Measurements from ENCODE around the gene CTSC.

The CTSC gene

DNA sequence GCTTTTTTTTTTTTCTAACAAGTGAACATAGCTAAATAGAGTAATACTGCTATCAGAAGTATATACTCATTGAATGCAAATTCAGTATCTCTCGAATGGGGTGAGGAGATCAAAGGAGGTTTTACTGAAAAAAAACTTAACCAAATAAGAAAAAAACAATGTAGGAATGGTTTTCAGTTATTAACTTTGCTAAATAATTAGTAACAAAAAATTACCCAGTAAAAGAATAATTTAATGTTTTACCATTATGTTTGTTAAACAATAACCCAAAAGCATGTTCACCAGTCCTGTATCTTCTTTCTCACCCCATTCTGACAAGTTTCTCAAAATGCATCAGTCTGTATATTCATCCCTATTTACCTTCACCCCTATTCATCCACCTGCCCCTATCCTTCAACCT, 22.6 kb upstream of the CTSC start:
- no peak for DNase-seq (ENCODE audit: low read depth)
- H3K4me3 ChIP-seq (ENCODE audit: low read length): no peak overlapping the region
- TF ChIP-seq, protein P1, sequence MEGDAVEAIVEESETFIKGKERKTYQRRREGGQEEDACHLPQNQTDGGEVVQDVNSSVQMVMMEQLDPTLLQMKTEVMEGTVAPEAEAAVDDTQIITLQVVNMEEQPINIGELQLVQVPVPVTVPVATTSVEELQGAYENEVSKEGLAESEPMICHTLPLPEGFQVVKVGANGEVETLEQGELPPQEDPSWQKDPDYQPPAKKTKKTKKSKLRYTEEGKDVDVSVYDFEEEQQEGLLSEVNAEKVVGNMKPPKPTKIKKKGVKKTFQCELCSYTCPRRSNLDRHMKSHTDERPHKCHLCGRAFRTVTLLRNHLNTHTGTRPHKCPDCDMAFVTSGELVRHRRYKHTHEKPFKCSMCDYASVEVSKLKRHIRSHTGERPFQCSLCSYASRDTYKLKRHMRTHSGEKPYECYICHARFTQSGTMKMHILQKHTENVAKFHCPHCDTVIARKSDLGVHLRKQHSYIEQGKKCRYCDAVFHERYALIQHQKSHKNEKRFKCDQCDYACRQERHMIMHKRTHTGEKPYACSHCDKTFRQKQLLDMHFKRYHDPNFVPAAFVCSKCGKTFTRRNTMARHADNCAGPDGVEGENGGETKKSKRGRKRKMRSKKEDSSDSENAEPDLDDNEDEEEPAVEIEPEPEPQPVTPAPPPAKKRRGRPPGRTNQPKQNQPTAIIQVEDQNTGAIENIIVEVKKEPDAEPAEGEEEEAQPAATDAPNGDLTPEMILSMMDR (conservative IDR thresholded peaks at IDR 0.05; ENCODE audit: low read depth, low read length): no peak

DNA sequence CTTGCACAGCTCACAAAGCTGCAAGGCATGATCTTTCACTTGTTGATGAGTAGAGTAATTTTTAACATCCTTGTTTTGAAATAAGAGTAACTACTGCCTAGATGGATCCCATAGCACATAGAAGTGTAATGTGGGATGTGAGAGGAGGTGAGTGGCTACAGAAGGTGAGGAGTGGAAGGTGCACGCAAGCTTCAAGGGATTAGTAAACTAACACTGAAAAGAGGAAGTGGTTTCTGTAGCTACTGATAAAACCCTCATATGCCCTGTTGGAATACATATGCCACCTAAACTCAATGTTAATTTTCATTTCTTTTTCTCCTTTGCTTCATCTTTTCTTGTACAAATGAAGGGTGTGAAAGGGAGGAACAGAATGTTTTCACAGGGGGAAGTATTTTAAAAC, 22.0 kb upstream of the CTSC start:
- TF ChIP-seq, protein P1 (conservative IDR thresholded peaks at IDR 0.05; ENCODE audit: low read depth, low read length): no peak
- no peak overlapping the region for H3K4me3 ChIP-seq (ENCODE audit: low read length)
- no peak for DNase-seq (ENCODE audit: low read depth)

DNA sequence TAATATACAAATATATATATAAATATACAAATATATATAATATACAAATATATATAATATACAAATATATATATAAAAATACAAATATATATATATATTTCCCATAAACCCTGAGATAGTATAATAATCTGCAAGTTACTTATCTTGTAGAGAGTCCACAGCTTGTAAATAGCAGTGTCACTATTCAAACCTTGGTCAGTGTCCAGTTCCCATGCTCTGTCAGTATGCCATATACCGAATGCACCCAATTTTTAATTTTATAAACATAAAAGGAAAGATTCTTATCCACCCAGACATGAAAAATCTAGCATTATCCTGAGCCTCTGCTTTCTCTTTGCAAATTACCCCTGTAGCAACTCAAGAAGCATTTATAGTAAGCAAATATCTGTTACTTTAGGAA, 21.6 kb upstream of the CTSC start:
- TF ChIP-seq, protein P1 (conservative IDR thresholded peaks at IDR 0.05; ENCODE audit: low read depth, low read length): no peak
- DNase-seq (ENCODE audit: low read depth): no peak
- H3K4me3 ChIP-seq (ENCODE audit: low read length): no peak overlapping the region

DNA sequence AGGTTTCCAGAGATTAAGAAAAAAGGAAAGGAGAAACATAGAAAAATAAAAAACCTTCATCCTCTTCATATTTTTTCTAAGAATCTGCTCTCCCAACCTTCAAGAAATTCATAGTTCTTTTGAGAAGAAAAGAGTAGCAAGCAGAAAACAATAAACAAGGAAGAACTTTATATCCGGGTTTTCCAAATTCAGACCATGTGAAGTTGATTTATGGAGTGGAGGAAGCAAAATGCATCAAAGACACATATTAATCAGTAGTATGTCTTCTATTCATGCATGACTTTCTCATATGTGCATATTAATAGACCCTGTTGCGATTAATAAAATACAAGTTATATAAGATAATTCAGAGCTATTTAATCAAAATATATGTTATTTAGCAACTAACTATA, 20.5 kb upstream of the CTSC start:
- no peak for DNase-seq (ENCODE audit: low read depth)
- TF ChIP-seq, protein P1 (conservative IDR thresholded peaks at IDR 0.05; ENCODE audit: low read depth, low read length): no peak
- H3K4me3 ChIP-seq (ENCODE audit: low read length): no peak overlapping the region

DNA sequence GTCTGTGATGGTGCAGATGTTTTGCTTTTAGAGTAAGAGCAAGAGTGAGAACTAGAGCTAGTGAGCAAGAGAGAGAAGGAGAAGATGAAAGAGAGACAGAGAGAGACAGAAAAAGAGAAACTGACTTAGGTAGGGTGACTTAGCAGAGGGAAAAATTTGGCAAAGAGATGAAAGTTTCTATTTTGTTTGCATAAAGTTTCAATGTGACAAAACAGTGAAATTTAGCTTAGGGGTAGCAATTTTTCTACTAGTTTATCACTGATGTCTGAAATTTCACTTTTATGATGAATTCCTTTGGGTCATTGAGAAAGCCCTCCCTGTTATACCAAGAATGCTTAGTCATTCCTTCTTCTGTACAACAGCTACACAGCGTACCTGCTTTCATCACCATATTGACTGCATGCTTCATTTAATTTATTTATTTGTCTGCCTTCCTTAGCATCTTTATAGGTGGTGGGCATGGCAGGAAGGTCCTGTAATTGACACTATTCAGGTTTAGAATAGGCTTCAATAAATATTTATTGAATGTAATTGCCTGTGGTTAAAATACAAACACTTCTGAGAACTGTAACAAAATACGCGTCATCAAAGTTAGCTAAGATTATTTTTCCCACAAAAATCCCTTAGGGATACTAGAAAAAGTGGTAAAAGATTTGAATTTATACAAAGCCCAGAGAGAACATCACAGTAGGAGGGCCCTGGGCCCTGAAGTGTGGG, 19.9 kb upstream of the CTSC start:
- no peak for DNase-seq (ENCODE audit: low read depth)
- no peak overlapping the region for H3K4me3 ChIP-seq (ENCODE audit: low read length)
- TF ChIP-seq, protein P1 (conservative IDR thresholded peaks at IDR 0.05; ENCODE audit: low read depth, low read length): no peak

DNA sequence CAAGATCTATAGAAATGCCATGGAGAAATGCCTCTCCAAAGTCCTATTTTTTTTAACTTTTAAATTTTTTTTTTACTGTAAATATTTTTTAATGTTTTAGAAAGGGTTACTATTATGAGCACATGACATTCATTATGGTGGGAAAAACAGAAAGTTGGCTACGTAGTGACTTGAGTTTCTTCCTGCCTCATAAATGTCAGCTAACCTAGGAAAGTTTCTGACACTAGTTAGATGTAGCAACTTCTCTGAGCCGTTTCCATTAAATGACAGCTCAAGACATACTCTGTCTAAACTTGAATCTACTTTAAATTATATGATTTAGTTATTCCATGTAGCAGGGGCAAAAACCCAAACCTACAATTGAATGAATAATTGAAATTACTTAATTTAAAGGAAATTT, 18.4 kb upstream of the CTSC start:
- TF ChIP-seq, protein P1 (conservative IDR thresholded peaks at IDR 0.05; ENCODE audit: low read depth, low read length): no peak
- no peak overlapping the region for H3K4me3 ChIP-seq (ENCODE audit: low read length)
- DNase-seq (ENCODE audit: low read depth): no peak

DNA sequence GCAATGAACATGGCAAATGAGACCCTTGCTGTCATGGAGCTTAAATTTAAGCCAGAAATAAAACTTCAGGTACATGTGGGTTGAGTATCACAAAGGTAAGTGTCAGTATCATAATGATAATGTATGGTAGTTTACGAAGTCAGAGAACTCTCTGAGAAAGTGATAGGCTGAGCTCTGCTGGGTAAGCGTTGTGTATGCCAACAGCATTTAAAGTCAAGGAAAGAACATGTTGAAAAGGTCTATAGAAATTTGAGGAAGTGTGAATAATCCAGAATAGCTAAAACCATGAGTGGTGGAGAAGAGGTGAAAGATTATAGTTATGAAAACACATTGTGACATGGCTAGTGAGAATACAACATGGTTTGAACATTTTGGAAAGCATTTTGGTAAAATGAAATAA, 17.4 kb upstream of the CTSC start:
- TF ChIP-seq, protein P1 (conservative IDR thresholded peaks at IDR 0.05; ENCODE audit: low read depth, low read length): no peak
- H3K4me3 ChIP-seq (ENCODE audit: low read length): no peak overlapping the region
- DNase-seq (ENCODE audit: low read depth): no peak

All from retinal pigment epithelial cell (primary cell).